CD1c-positive myeloid dendritic cell (primary cell): Measurements from ENCODE around the gene CCR5.

Experiments
- DNase-seq: peaks from one replicate; pipeline ENCODE4 v3.0.0-alpha.2; 2016; ENCODE audit errors: extremely low spot score

Gene CCR5

GRCh38 chr3:46358466-46358865 lies 12.3 kb upstream of the CCR5 start:
- DNase-seq, result no peak

GRCh38 chr3:46359733-46360493 lies 10.8 kb upstream of the CCR5 start:
- DNase-seq, result peak; percentile 69

GRCh38 chr3:46360907-46361306 lies 9.8 kb upstream of the CCR5 start:
- DNase-seq, result peak; percentile 64

DNA sequence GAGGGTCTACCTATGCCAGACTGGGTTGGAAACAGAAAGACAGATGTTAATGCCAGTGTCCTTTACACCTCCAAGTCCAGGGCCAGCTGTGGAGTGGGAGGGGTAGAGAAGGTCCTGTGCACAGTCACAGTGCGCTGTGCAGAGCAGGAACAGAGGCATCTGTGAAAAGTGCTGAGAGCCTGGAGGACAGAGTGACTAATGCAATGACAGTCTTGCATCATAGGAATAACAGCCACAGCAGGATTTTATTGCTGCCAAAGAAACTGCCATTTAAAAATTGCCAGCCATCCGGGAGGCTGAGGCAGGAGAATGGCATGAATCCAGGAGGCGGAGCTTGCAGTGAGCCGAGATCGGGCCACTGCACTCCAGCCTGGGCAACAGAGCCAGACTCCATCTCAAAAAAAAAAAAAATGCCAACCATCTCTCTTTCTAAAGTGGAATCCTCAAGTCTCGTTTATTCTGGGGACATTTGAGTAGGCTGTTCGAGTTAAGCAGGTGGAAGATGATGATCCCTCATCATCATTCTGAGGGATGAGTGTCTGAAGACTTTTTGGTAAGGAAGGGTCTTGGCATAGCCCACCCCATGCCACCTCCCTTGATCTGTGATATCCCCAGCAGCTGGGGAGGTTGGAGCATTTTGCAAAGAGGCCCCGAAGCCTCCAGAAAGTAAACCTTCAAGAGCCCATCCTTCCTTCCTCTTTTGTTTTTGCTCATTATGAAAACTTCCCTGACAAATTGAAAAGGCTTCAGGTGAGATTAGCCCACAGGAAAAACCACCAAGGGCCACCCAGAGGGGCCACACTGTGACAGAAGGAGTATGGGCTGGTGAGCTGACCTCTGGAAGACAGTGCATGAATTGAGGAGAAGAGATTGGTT lies 9.1 kb upstream of the CCR5 start:
- peak; percentile 84 for DNase-seq

DNA sequence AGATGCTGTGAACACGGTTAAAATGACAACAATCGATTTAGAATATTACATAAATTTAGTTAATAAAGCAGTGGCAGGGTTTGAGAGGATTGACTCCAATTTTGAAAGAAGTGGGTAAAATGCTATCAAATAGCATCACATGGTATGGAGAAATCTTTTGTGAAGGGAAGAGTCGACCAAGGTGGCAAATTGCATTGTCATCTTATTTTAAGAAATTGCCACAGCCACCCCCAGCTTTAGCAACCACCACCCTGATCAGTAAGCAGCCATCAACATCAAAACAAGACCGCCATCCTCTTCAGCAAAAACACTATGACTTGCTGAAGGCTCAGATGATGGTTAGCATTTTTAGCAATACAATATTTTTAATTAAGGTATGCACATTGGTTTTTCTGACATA lies 5.7 kb upstream of the CCR5 start:
- no peak for DNase-seq

DNA sequence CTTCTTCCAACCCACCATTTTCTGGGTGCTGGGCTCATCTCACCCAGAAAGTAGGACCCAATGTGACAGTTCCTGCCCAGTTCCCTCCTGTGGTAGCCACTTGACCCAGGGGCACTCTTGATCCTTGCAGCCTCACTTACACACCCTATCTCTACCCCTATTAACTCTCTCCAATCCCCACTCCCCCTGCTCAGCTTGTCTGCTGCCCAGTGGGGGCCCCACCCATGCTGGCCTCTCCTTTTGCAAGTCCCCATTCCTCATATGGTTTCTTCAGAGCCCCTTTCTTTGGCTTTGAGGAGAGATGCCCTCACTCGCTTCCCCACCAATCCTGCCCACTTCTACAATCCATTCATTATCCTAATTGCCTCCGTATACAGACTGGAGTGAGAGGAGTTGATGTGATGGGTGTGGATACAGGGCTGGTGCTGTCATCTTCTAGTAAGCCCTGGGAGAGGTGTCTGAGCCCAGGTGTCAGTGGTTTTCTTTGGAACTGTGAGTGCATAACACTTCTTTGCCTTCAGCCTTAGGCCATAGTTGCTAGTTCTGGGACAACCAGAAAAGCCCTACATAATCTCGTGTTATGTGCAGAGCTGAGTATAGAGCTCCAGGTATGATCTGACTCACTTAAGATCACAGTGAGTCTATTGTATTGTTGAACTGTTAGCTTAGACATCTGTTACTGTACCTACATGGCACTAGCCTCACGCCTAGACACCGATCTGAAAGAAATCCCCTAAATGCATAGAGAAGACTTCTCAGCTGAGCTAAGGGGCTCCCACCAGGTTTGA lies 4.8 kb upstream of the CCR5 start:
- no peak for DNase-seq

GRCh38 chr3:46367811-46368210 lies 2.9 kb upstream of the CCR5 start:
- no peak for DNase-seq

DNA sequence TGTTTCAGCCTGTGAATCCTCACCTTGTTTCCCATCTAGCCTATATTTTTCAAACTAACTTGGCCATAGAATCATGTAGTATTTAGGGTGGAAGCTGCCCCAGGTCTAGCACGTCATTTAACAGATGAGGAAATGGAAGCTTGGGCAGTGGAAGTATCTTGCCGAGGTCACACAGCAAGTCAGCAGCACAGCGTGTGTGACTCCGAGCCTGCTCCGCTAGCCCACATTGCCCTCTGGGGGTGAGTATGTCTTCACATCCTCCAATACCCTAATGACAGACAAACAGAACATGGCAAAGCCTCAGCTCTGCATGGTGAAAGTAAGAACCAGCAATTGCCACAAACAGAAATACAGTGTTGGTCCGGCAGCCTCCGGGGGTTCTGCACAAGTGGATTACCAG lies 2.2 kb upstream of the CCR5 start:
- peak; percentile 90 for DNase-seq

- no peak for DNase-seq
These were observed 1.6 kb upstream of the CCR5 start for GRCh38 chr3:46369151-46369550.

- DNase-seq, result peak; percentile 36
These were observed 1.0 kb upstream of the CCR5 start for GRCh38 chr3:46369675-46370132.

DNA sequence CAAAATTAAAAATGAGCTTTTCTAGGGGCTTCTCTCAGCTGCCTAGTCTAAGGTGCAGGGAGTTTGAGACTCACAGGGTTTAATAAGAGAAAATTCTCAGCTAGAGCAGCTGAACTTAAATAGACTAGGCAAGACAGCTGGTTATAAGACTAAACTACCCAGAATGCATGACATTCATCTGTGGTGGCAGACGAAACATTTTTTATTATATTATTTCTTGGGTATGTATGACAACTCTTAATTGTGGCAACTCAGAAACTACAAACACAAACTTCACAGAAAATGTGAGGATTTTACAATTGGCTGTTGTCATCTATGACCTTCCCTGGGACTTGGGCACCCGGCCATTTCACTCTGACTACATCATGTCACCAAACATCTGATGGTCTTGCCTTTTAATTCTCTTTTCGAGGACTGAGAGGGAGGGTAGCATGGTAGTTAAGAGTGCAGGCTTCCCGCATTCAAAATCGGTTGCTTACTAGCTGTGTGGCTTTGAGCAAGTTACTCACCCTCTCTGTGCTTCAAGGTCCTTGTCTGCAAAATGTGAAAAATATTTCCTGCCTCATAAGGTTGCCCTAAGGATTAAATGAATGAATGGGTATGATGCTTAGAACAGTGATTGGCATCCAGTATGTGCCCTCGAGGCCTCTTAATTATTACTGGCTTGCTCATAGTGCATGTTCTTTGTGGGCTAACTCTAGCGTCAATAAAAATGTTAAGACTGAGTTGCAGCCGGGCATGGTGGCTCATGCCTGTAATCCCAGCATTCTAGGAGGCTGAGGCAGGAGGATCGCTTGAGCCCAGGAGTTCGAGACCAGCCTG lies 984 bp downstream of the CCR5 start:
- no peak for DNase-seq

GRCh38 chr3:46372492-46373359 lies 2.0 kb downstream of the CCR5 start:
- DNase-seq, result peak; percentile 62

DNA sequence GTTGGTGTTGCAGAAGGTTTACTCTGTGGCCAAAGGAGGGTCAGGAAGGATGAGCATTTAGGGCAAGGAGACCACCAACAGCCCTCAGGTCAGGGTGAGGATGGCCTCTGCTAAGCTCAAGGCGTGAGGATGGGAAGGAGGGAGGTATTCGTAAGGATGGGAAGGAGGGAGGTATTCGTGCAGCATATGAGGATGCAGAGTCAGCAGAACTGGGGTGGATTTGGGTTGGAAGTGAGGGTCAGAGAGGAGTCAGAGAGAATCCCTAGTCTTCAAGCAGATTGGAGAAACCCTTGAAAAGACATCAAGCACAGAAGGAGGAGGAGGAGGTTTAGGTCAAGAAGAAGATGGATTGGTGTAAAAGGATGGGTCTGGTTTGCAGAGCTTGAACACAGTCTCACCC lies 4.0 kb downstream of the CCR5 start:
- DNase-seq, result no peak

- DNase-seq, result no peak
These were observed 4.5 kb downstream of the CCR5 start for GRCh38 chr3:46375218-46375617.

DNA sequence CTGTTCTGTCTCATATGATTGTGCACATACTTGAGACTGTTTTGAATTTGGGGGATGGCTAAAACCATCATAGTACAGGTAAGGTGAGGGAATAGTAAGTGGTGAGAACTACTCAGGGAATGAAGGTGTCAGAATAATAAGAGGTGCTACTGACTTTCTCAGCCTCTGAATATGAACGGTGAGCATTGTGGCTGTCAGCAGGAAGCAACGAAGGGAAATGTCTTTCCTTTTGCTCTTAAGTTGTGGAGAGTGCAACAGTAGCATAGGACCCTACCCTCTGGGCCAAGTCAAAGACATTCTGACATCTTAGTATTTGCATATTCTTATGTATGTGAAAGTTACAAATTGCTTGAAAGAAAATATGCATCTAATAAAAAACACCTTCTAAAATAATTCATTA lies 5.1 kb downstream of the CCR5 start:
- no peak for DNase-seq

DNA sequence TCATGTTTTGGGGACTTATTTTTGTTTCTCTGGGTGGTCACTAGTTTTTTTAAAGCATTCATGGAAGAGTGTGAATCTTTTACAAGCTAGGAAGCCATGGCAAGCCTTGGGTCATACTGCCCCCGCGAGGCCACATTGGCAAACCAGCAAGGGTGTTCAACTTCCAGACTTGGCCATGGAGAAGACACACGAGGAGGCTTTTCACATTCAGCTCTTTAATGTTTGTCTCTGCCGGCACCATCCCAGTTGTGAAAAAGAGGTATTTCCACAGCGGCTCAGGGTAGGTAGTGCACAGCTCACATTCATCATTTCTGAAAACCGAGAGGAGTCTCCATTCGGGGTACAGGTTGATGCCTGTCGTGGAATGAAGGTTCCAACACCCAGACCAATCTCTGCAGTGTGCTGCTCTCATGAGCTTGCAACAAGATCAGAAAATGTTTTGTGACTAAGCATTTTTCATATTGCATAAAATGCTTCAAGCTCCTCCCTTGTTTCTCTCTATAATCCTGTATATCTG lies 7.7 kb downstream of the CCR5 start:
- DNase-seq, result peak; percentile 74

- DNase-seq, result peak; percentile 25
These were observed 9.9 kb downstream of the CCR5 start for GRCh38 chr3:46380471-46381221.

GRCh38 chr3:46381625-46382024 lies 10.9 kb downstream of the CCR5 start:
- no peak for DNase-seq

- no peak for DNase-seq
These were observed 12.6 kb downstream of the CCR5 start for GRCh38 chr3:46383211-46383950.
